HG03565 (cell line): ENCODE data around the gene RASA3.
"Not testable (repeated sequence)": the region's sequence is repeated elsewhere in the genome, so short reads cannot be mapped to it uniquely, and the experiment has no call there.

ENCODE experiments used
- ATAC-seq: cut with Tn5 transposase; IDR thresholded peaks from one replicate; pipeline ENCODE4 v1.9.1; 2021; ENCODE audit warnings: mild to moderate bottlenecking, moderate library complexity; ENCODE audit not compliant: unreplicated experiment

Gene RASA3

DNA sequence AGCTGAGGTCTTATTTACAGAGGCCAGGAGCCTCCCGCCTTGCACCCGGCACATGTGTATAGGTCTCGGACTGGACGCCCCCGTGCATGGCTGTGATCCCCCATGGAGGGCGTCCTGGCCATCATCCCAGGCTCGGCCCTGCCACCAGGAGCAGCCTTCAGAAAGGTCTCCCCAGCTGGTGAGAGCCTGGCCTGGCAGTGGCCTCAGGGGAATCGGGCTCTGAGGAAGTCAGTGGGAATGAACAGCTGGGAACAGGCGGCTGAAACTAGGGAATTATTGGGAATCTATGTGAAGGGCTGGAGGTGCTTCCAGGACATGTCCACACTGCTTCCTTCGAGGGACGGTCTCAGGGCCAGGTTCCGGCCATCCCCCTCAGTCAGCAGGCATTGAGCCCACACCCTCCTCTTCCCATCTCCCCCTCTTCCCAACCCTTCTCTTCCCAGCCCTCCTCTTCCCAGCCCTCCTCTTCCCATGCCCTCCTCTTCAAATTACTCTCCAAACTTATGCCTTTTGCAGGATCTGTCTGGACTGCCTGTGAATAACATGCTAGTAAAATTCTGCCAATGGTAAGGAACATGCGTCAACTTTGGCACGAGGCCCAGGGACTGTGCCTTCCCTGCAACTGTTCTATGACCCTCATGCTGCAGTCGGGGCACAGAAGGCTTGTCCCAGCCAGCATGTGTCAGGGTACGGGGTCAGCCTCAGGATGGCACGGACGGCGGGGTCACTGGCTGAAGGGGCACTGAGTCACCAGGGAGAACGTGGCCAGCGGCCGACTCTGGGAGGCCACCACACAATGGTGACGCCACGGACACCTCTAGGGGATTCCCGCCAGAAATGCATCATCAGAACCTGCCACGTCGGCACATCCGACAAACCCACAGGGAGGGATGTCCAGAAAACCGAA is 134.3 kb downstream of the RASA3 start:
- no peak for ATAC-seq

DNA sequence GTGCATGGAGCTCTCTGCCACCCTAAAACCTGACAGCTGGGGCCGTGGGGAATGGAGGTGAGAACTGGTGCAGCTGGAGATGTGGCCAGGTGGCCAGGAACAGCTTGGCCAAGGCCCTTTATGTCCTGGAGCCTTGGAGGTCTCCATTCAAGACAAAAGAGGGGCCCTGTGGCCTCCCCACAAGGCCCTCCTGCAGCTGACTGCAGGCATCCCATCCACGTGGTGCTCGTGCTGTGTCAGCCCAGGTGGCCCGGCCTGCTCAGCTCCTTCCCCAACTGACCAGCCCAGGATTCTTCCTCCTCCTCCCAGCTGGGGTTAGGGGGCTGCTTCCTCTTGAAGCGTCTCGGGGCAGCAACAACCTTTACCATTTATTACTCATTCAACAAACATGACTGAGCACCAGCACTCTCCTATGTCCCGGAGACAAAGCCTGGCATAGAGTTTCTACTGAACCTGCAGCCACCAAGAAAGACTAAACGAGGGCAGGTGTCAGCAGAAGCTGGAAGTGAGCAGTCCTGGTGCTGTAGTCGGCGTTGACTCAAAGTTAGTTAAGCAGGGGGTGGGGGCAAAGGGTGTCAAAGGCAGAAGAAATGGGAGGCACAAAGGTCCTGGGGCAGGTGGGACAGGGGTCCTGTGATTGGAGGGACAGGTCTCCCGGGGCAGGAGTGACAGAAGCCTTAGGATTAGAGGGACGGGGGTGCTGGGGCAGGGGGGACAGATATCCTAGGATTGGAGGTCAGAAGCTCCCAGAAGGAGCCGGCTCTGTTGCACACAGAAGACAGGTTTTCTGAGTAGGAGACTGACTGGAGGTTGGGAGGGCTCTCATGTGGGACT is 135.3 kb downstream of the RASA3 start:
- ATAC-seq: no peak

DNA sequence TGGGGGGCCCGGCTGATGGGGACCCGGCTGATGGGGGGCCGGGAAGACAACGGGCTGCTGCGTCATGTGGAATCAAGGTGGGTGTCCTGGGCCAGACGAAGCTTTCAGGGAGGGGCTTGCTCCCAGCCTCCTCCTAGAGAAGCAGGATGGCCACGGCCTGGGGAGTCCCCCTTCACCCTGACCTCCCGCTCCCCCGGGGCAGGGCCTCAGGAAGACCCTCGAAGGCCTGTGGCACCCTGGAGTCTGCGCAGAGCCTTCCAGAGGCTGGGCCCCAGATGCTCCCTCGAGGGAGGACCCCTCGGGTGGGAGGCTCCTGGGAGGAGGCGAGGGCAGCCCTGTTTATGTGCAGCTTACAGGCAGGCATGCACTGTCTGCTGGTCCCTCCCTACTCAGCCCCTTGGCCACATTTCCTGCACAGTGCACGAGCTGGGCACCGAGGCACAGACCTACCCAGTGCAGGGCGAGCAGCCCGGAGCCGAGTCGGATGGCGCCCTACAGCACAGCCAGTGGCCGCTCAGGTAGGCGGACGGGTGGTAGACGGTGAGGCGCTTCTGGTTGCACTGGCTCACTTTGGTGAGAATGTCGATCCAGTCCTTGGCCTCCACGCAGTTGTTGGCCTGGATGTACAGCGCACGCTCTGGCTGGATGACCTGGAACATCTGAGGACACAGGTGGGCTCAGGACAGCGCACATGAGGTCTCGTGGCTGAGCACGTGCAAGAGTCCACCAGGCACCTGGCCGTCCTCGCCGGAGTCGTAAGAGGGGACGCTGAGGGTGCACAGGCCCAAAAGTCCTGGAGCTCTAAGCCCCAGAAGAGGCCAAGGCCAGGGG is 136.1 kb downstream of the RASA3 start:
- ATAC-seq: no peak

DNA sequence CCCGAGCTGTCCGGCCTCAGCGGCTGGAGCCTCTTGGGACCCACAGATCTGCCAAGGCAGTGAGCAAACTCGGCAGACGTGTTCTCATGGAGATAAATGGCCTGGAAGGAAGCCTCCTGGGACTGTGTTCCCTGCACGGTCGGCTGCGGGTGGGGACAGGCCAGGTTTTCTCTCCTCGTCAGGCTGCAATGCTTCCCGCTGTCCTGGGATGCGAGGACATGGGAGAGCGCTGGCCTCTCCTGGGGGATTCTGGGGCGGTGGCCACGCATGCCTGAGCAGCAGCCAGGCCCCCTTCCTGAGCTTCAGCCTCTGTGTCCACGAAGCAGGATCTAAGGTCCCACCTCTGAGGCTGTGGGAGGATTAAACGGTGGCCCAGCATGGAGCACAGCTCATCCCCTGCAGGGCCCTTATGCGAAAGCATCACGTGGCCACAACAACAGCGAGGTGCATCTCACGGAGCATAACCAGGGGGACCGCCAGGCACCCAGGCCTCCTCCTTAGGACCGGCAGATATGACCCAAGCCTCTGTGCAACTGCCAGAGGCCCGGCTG is 137.3 kb downstream of the RASA3 start:
- no peak for ATAC-seq

DNA sequence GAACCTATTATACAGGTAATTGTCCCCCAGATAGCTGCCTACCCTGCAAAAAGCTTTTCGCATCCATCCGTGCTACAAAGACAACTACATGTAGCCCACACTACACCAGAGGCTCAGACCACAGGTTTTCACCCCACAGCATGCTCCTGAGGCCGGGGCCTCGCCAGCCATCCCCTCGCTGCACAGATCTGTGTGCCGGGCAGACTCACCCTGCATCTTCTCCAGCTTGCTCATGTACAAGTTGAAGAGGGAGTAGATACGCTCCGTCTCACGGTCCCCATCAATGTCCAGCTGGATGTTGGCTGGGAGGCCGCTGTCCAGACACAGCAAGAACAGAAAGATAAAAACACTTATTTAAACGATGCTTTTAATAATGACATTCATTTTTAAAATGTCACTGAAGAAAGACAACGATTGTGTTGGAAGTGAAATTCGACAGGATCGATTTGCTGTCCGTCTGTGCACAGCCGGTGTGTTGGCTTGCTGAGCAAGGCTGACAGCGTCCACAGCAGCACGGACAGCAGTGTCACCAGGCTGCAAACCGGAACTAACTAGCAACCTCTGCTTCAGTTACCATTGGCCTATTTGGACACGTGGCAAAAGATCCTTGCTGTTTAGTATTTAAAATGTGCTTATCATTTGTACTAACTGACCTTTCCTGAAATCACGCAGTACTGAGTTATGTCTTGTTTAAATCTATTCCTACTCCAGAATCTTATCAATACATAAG is 140.0 kb downstream of the RASA3 start:
- ATAC-seq: no peak

DNA sequence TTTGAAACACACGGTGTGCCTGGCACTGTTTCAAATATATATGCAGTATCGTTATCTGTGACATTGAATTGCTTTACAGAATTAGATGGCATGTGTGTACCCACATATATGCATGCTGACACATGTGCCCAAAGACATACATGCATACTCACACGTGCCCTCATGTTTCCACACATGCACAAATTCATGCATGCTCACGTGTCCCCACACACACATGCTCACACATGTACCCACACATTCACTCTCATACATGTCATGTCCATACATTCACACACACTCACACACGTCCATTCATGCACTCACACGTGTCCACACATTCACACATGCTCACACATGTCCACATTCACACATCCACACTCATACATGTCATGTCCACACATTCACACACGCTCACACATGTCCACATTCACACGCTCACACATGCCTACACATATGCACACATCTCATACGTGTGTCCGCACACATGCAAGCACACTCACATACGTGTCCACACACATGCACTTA is 140.7 kb downstream of the RASA3 start:
- no peak for ATAC-seq

DNA sequence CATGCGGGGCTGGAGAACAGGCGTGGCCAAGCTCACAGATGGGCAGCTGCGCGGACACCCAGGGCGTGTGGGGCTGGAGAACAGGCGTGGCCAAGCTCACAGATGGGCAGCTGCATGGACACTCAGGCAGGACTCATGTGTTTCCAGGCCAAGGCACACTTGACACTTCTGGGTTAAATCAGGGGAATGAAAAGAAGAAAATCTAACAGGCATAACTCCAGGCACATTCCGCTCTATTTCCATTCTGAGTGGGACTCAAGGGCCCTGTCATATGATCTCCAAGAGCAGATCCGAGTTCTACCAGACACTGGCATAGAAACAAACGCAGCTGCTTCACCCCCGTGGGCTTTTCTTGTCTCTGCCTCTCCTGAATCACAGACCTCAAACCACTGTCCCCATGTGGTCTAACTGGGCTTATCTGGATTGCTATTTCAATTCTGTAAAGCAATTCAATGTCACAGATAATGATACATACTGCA is 141.2 kb downstream of the RASA3 start:
- ATAC-seq: no peak

DNA sequence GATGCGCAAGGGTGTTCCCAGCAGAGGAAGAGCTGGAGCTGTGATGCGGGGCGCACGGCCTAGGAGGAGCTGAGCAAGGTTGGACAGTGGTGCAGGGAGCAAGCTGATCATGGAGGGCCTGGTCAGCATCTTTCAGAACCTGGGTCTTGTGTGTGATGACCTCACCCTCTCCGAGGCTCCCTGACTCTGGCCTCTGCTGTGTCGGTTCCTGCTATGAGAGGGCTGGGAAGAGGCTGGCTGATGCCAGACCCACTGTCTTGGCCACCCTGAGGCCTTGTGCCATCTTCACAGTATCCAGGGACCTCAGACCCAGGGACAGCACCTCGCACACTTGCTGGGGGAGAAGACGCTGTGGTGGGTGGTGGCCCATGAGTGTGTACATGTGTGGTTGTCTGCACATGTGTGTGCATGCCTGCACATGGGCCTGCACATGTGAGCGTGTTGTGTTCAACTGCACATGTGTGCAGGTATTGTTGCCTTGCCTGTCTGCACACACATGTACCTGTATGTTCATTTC is 142.0 kb downstream of the RASA3 start:
- no peak for ATAC-seq

DNA sequence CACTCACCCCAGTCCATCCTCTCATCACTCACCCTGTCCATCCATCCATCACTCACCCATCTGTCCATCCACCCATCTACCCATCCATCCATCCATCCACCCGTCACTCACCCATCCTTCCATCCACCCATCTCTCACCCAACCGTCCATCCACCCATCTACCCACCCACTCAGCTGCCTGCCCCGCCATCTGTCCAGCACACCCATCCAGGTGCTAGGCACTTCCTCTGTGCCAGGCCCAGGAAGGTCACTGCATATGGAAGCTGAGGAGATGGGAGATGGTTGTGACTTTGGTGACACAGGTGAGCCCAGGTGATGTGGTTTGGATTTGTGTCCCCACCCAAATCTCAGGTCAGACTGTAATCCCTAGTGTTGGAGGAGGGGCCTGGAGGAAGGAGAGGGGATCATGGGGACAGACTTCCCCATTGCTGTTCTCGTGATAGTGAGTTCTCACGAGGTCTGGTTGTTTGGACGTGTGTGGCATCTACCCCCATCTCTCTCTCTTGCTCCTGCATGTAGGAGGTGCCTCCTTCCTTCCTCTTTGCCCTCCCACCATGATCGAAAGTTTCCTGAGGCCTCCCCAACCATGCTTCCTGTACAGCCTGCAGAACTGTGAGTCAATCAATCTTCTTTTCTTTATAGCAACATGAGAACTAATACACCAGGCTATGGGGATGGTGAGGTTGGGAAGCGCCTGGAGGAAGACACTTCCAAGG is 142.7 kb downstream of the RASA3 start:
- ATAC-seq: no peak

DNA sequence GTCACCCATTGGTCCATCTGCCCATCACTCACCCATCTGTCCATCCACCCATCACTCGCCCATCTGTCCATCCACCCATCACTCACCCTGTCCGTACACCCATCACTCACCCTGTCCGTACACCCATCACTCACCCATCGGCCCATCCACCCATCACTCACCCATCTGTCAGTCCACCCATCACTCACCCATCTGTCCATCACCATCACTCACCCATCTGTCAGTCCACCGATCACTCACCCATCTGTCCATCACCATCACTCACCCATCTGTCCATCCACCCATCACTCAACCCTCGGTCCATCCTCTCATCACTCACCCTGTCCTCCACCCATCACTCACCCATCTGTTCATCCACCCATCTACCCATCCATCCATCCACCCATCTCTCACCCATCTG is 143.6 kb downstream of the RASA3 start:
- ATAC-seq: not testable (repeated sequence)

DNA sequence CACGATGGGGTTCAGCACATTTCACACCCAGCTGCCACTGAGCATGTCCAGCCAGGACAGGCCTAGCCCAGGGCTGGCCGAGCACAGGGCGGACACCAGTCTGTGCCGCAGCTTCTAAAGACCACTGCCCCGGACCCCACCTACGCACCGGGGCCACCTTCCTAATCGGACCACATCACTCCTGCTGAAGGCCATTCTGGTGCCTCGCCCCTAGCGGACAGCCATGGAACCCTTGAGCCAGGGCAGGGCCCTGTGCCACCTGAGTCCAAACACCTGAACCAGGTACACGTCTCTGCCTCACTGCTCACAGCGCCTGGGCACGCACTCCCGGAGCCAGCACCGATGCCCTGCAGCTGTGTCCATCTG is 150.1 kb downstream of the RASA3 start:
- ATAC-seq: no peak

DNA sequence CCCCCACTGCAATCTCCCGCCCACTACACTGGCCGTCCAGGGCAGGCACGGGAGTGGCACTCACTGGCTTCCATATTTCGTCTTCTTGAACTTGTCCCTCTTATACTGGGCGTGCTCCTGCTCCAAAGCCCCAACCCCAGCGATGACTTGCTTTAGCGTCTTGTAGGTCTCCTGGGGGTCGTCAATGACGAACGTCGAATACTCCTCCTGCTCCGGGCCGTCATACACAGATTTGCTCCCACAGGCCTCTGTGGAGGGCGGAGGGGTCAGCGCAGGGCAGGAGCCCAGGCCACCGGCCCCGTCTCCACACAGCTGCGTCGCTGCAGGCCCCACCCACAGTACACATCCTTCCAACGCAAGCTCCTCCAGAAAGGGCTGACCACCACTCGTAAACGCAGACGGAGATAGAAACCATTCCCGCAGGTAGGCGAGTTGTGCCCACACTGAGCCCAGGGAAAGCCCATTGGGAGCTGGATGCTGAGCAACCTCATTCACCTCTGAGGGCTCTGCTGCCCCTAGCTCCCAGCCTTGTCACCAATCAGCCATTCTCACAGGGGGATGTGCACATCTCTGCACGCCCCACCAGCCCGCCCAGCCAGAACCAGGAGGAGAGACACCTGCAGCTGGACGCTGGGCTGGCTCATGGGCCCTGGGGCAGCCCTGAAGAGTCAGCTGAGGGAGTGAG is 150.7 kb downstream of the RASA3 start:
- no peak for ATAC-seq

DNA sequence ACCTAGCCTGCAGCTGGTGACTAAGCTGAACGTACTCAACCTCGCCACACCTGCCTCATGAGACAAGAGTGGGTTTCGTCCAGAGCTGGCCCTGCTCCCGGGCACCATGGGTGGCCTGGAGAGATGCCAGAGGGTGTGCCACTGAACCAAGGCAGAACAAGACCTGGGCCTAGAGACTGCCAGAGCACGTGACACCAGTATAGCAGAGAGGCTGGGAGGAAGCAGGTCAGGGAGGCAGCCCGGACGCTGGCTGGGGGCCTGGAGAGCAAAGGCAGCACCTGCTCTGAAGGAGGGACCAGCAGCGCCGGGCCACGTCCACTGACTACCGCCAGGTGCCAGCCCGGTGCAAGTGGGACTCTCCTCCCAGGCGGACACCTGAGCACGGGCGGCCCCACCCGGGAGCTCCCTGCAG is 151.2 kb downstream of the RASA3 start:
- ATAC-seq: no peak

DNA sequence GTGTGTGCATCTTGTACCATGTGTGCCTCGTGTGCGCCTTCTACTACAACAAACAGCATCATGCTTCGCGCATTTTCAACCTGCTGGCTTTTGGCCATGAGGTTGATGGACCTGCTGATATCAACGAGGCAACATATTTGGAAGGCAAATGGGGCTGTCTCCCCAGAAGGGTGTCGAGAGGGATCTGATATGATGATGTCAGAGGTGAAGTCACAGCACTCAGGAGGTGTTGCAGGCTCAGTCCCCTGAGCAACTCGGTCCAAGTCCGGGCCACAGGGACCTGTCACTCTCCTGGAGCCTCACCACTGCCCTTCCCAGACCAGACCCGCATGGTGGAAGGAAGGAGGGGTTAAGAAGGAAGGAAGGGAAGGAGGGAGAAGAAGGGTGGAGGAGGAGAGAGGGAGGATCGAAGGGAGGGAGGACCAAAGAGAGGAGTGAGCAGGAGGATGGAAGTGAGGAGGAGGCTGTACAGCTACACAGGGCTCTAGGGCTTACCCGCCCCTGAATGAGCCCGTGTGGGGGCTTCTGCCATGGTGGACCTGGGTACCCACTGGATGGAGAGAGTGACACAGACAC is 151.8 kb downstream of the RASA3 start:
- ATAC-seq: no peak

DNA sequence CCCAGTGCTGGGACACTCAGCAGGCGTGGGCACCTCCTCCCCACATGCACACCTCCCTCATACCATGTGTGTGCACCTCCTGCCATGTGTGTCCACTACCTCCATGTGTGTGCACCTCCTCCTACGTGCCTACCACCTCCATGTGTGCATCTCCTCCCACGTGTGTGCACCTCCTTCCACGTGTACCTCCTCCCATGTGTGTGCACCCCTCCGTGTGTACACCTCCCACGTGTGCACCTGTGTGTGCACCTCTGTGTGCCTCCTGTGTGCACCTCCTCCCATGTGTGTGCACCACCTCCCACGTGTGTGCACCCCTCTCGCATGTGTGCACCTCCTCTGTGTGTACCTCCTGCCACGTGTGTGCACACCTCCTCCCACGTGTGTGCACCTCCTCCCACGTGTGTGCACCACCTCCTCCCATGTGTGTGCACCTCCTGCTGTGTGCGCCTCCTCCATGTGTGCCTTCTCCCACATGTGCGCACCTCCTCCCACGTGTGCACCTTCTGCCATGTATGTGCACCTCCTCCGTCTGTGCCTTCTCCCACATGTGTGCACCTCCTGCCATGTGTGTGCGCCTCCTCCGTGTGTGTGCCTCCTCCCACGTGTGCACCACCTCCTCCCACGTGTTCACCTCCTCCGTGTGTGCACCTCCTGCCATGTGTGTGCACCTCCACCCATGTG is 152.5 kb downstream of the RASA3 start:
- ATAC-seq: no peak

DNA sequence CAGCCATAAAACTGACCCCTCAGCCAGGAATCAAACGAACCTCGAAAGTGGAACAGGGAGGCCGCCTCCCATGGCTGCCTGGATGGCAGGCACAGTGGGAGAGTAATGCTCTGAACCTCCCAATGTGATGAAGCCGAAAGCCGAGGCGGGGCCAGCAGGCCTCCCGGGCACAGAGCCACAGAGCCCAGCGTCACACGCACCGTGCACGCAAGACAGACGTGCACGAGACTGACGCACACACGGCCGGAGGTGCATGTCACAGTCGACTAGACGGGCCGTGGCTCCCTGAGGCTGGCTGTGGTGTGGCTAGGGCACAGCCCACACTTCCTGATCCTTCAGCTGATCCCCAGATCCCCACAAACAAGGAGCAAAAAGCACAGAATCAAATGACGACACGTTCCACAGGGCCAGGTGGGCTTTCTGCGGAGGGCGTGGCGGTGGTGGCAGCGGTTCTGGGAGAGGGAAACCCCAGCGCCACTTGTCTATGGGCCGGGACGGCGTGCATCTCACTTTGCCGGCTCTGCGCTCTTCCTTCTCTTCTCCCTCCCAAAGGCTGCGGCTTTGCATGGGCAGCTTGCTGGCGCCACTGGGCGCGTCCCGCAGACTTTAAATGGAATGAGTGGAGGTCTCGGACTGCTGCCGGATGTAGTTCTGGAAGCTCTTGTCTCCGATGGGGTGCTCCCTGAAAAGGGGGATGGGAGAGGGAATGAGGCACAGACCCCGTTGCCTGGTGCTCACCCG is 153.5 kb downstream of the RASA3 start:
- ATAC-seq: no peak

DNA sequence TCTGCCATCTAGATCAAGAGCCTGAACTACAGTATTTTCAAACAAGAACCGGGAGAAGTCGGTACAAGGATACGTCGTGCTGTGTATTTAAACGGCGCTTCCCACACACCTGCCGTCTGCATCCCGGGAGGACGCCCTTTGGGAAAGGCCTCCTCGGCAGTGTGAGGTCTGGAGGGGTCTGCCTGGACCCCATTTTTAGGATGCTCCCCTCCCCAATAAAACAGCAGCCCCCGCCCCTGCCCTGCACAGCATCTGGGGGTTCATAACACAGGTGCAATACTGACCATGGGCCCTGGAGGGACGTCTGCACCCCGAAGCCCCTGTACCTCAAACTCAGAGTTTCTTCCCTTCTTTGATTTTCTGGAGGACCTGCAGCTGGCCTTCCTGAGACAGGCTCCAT is 154.4 kb downstream of the RASA3 start:
- no peak for ATAC-seq
